ENCODE results near the gene EMC8.
A peak's percentile ranks its signal among the peaks of the same experiment; 100 is the strongest.

The EMC8 gene

GRCh38 chr16:85799497-85800320, at the start of gene EMC8, which contains the start of gene COX4I1:
TSS of gene EMC8 (minus strand) at chr16:85799544. CDS start at chr16:85799295, 249 bp downstream.
TSS of gene COX4I1 (plus strand) at chr16:85799695. CDS start at chr16:85801206, 1,511 bp downstream.
- TF ChIP-seq GATA1 (IDR thresholded peaks at IDR 0.05; ENCODE audit: low read depth, low read length) (no peak), POLR2A (IDR thresholded peaks at IDR 0.05; ENCODE audit: low read length) (peak; percentile 79)
- DNase-seq: peak; percentile 95 to 96

- TF ChIP-seq POLR2A (IDR thresholded peaks at IDR 0.05; ENCODE audit: low read length): no peak
- TF ChIP-seq GATA1 (IDR thresholded peaks at IDR 0.05; ENCODE audit: low read depth, low read length): no peak
- no peak for DNase-seq
Measured at GRCh38 chr16:85848986-85849385, 49.6 kb upstream of the EMC8 start.

- no peak for TF ChIP-seq GATA1 (IDR thresholded peaks at IDR 0.05; ENCODE audit: low read depth, low read length)
- no peak for TF ChIP-seq POLR2A (IDR thresholded peaks at IDR 0.05; ENCODE audit: low read length)
- DNase-seq: no peak
Measured at GRCh38 chr16:85847681-85848601, 48.6 kb upstream of the EMC8 start.

- DNase-seq: no peak
- TF ChIP-seq GATA1 (IDR thresholded peaks at IDR 0.05; ENCODE audit: low read depth, low read length): no peak
- no peak for TF ChIP-seq POLR2A (IDR thresholded peaks at IDR 0.05; ENCODE audit: low read length)
Measured at GRCh38 chr16:85847036-85847435, 47.7 kb upstream of the EMC8 start.

- DNase-seq: no peak
- no peak for TF ChIP-seq POLR2A (IDR thresholded peaks at IDR 0.05; ENCODE audit: low read length)
- no peak for TF ChIP-seq GATA1 (IDR thresholded peaks at IDR 0.05; ENCODE audit: low read depth, low read length)
Measured at GRCh38 chr16:85846461-85846860, 47.1 kb upstream of the EMC8 start.

- TF ChIP-seq POLR2A (IDR thresholded peaks at IDR 0.05; ENCODE audit: low read length): no peak
- TF ChIP-seq GATA1 (IDR thresholded peaks at IDR 0.05; ENCODE audit: low read depth, low read length): no peak
- no peak for DNase-seq
Measured at GRCh38 chr16:85845266-85845665, 45.9 kb upstream of the EMC8 start.

GRCh38 chr16:85844786-85845185, 45.4 kb upstream of the EMC8 start:
- TF ChIP-seq GATA1 (IDR thresholded peaks at IDR 0.05; ENCODE audit: low read depth, low read length): no peak
- no peak for TF ChIP-seq POLR2A (IDR thresholded peaks at IDR 0.05; ENCODE audit: low read length)
- DNase-seq: no peak

GRCh38 chr16:85844169-85844481, 44.8 kb upstream of the EMC8 start:
- DNase-seq: no peak
- no peak for TF ChIP-seq GATA1 (IDR thresholded peaks at IDR 0.05; ENCODE audit: low read depth, low read length)
- TF ChIP-seq POLR2A (IDR thresholded peaks at IDR 0.05; ENCODE audit: low read length): no peak

GRCh38 chr16:85843471-85844168, 44.3 kb upstream of the EMC8 start:
- no peak for DNase-seq
- no peak for TF ChIP-seq GATA1 (IDR thresholded peaks at IDR 0.05; ENCODE audit: low read depth, low read length)

- TF ChIP-seq GATA1 (IDR thresholded peaks at IDR 0.05; ENCODE audit: low read depth, low read length) (no peak), POLR2A (IDR thresholded peaks at IDR 0.05; ENCODE audit: low read length) (no peak)
- DNase-seq: no peak
Measured at GRCh38 chr16:85842848-85843247, 43.5 kb upstream of the EMC8 start.

- DNase-seq: no peak
- no peak for TF ChIP-seq POLR2A (IDR thresholded peaks at IDR 0.05; ENCODE audit: low read length)
- no peak for TF ChIP-seq GATA1 (IDR thresholded peaks at IDR 0.05; ENCODE audit: low read depth, low read length)
Measured at GRCh38 chr16:85842435-85842834, 43.1 kb upstream of the EMC8 start.

- no peak for DNase-seq
- TF ChIP-seq POLR2A (IDR thresholded peaks at IDR 0.05; ENCODE audit: low read length): no peak
Measured at GRCh38 chr16:85840801-85841200, 41.5 kb upstream of the EMC8 start.

- TF ChIP-seq GATA1 (IDR thresholded peaks at IDR 0.05; ENCODE audit: low read depth, low read length): no peak
- no peak for TF ChIP-seq POLR2A (IDR thresholded peaks at IDR 0.05; ENCODE audit: low read length)
Measured at GRCh38 chr16:85840395-85840794, 41.1 kb upstream of the EMC8 start.

GRCh38 chr16:85839681-85840240, 40.4 kb upstream of the EMC8 start:
- TF ChIP-seq POLR2A (IDR thresholded peaks at IDR 0.05; ENCODE audit: low read length): no peak
- no peak for TF ChIP-seq GATA1 (IDR thresholded peaks at IDR 0.05; ENCODE audit: low read depth, low read length)
- DNase-seq: no peak

More at GRCh38 chr16:85840395-85840794, 41.1 kb upstream of the EMC8 start:
- no peak for DNase-seq
